CD4-positive, alpha-beta T cell (primary cell): ENCODE data around the gene PPP1CC. TPM values are rescaled to one million over a fixed set of nuclear protein-coding genes. Genes with fewer than 3 reads are reported as not detected.

Experiments
- ATAC-seq: fragments of 200-7000 bp; cut with Tn5 transposase; one replicate; pipeline ENCODE4 v1.10.0; 2022; ENCODE audit warnings: mild to moderate bottlenecking; ENCODE audit not compliant: poor library complexity
- CTCF ChIA-PET: fragments of 350-600 bp; sonication (Branson Sonifier 250); formaldehyde crosslinking; loops from one replicate; lab custom pipeline; 2021; ENCODE audit warnings: antibody characterized with exemption, inconsistent platforms; lab: Charles Lee
- POLR2A ChIA-PET: fragments of 350-600 bp; sonication (Branson Sonifier 250); formaldehyde crosslinking; loops from one replicate; lab custom pipeline; 2021; ENCODE audit warnings: antibody characterized with exemption, inconsistent platforms; lab: Charles Lee
- DNase-seq, 14 experiments: peaks; one replicate each; pipeline ENCODE4 v3.0.0-alpha.2; 2013 to 2020; ENCODE audit warnings: mixed read lengths in 2 of 14
- H3K27ac ChIP-seq, 2 donors: one replicate each; pipeline versions ENCODE4 v1.5.1 to v1.7.0; 2013; ENCODE audit warnings: low read length in 2 of 2, low read depth in 1 of 2, mild to moderate bottlenecking in 1 of 2
- H3K27me3 ChIP-seq, 2 experiments: 1 replicate in 1 of 2; 2 replicates in 1 of 2; pipeline versions ENCODE4 v1.6.1 to v1.7.0; 2013; ENCODE audit warnings: low read length in 2 of 2, control low read depth in 1 of 2, mild to moderate bottlenecking in 1 of 2, moderate library complexity in 1 of 2; ENCODE audit not compliant: insufficient read depth in 2 of 2, control insufficient read depth in 1 of 2
- H3K36me3 ChIP-seq: one replicate; pipeline ENCODE4 v1.6.1; 2013; ENCODE audit warnings: low read length, control low read depth; ENCODE audit not compliant: insufficient read depth
- H3K4me1 ChIP-seq: one replicate; pipeline ENCODE4 v1.6.1; 2013; ENCODE audit warnings: low read length, control low read depth; ENCODE audit not compliant: insufficient read depth
- H3K4me3 ChIP-seq: one replicate; pipeline ENCODE4 v1.5.1; 2013; ENCODE audit warnings: mild to moderate bottlenecking, low read length, moderate library complexity
- H3K9me3 ChIP-seq, 2 experiments: 1 replicate in 1 of 2; 2 replicates in 1 of 2; pipeline versions ENCODE4 v1.6.1 to v1.7.0; 2013; ENCODE audit warnings: low read length in 2 of 2, mild to moderate bottlenecking in 2 of 2, control low read depth in 1 of 2, moderate library complexity in 1 of 2; ENCODE audit not compliant: control insufficient read depth in 1 of 2, insufficient read depth in 1 of 2
- H3K27ac Mint-ChIP-seq: one replicate; pipeline ENCODE4 v1.8.0; 2020; ENCODE audit warnings: mixed read lengths
- H3K27me3 Mint-ChIP-seq: one replicate; pipeline ENCODE4 v1.8.0; 2021; ENCODE audit warnings: mixed read lengths
- H3K36me3 Mint-ChIP-seq: one replicate; pipeline ENCODE4 v1.8.0; 2021; ENCODE audit warnings: low read depth, mixed read lengths
- H3K4me1 Mint-ChIP-seq: one replicate; pipeline ENCODE4 v1.8.0; 2021; ENCODE audit warnings: low read depth, mixed read lengths
- H3K4me3 Mint-ChIP-seq: one replicate; pipeline ENCODE4 v1.8.0; 2020; ENCODE audit warnings: mild to moderate bottlenecking, mixed read lengths
- H3K9me3 Mint-ChIP-seq: one replicate; pipeline ENCODE4 v1.8.0; 2020; ENCODE audit warnings: mixed read lengths
- CTCF ChIP-seq: fragments of 200-600 bp; IDR thresholded peaks from one replicate; pipeline ENCODE4 v1.8.0; 2022; ENCODE audit warnings: antibody characterized with exemption, mild to moderate bottlenecking
- intact Hi-C, 2 experiments: fragments of 100-400 bp; cut with DNase I in 1 of 2; cut with micrococcal nuclease in 1 of 2; formaldehyde crosslinking; loops; one replicate each; pipeline versions ENCODE4 v1.15.1 to v1.9.0; 2023 to 2025; cut with DNase I, micrococcal nuclease
- total RNA-seq, 174 experiments: library from RNA in 2 of 174; stranded (reverse) in 2 of 174; gene quantifications; one replicate each; pipeline ENCODE4 v1.2.3 and lab custom pipeline; 2021 to 2026

Gene PPP1CC
- total RNA-seq, 2 experiments from 2014 or later = 146 to 150 TPM

- Mint-ChIP-seq H3K9me3 (no peaks in the 10 kb centered on the region), H3K4me1 (peaks cover 41% of the 10 kb centered on the region), H3K36me3 (peaks cover 39% of the 10 kb centered on the region), H3K27me3 (no peaks in the 10 kb centered on the region), H3K27ac (no peak overlapping the region), H3K4me3 (no peak overlapping the region)
- POLR2A ChIA-PET = no interaction called here
- Histone ChIP-seq H3K4me3 (no peak overlapping the region), H3K27ac (no peak overlapping the region), H3K9me3 (no peaks in the 10 kb centered on the region), H3K4me1 (peaks cover 25% of the 10 kb centered on the region), H3K27me3 (no peaks in the 10 kb centered on the region), H3K36me3 (peaks cover 3% of the 10 kb centered on the region)
- ATAC-seq (no peak), DNase-seq (no peak)
- no peak for TF ChIP-seq CTCF
- intact Hi-C loops = no loop called here
- CTCF ChIA-PET = no interaction called here
Measured at GRCh38 chr12:110683888-110684287, 58.8 kb downstream of the PPP1CC start.

- no peak for TF ChIP-seq CTCF
Measured at GRCh38 chr12:110680032-110680431, 62.7 kb downstream of the PPP1CC start.

GRCh38 chr12:110679201-110679600 lies 63.5 kb downstream of the PPP1CC start:
- Histone ChIP-seq H3K9me3 (peaks cover 6 to 9% of the 10 kb centered on the region in 2 experiments), H3K4me1 (peaks cover 31% of the 10 kb centered on the region), H3K36me3 (no peaks in the 10 kb centered on the region), H3K27me3 (no peaks in the 10 kb centered on the region), H3K27ac (no peak overlapping the region), H3K4me3 (no peak overlapping the region)
- Mint-ChIP-seq H3K4me1 (peaks cover 33% of the 10 kb centered on the region), H3K4me3 (no peak overlapping the region), H3K9me3 (peaks cover 3% of the 10 kb centered on the region), H3K36me3 (peaks cover 25% of the 10 kb centered on the region), H3K27me3 (no peaks in the 10 kb centered on the region), H3K27ac (no peak overlapping the region)
- TF ChIP-seq CTCF = no peak
- ChIA-PET CTCF (no interaction called here), POLR2A (interaction anchor here (1.4 to 2.2 kb wide), 2 partner anchors 10 to 211 kb away, joined by 4 to 8 read pairs; partner anchors contain the start of genes FAM216A and GPN3)
- intact Hi-C loops = no loop called here
- DNase-seq (no peak), ATAC-seq (no peak)

More at GRCh38 chr12:110680032-110680431, 62.7 kb downstream of the PPP1CC start:
- H3K27ac ChIP-seq = no peak overlapping the region
- no peak for DNase-seq
- H3K4me3 ChIP-seq = no peak overlapping the region
- Mint-ChIP-seq H3K36me3 (peaks cover 28% of the 10 kb centered on the region), H3K27ac (no peak overlapping the region), H3K4me3 (no peak overlapping the region), H3K9me3 (no peaks in the 10 kb centered on the region), H3K27me3 (no peaks in the 10 kb centered on the region), H3K4me1 (peaks cover 36% of the 10 kb centered on the region)
- intact Hi-C loops = no loop called here
- CTCF ChIA-PET = no interaction called here
- H3K27me3 ChIP-seq = no peaks in the 10 kb centered on the region
- peaks cover 1 to 8% of the 10 kb centered on the region in 2 experiments for H3K9me3 ChIP-seq
- no peaks in the 10 kb centered on the region for H3K36me3 ChIP-seq
- no peak for ATAC-seq
- POLR2A ChIA-PET = interaction anchor here (1.4 kb wide), 1 partner anchor 10 kb away, joined by 4 read pairs; no protein-coding TSS in a partner anchor
- peaks cover 31% of the 10 kb centered on the region for H3K4me1 ChIP-seq
